ENCODE data around the gene PRR36.
"Not testable (repeated sequence)": the region's sequence is repeated elsewhere in the genome, so short reads cannot be mapped to it uniquely, and the experiment has no call there.

Gene PRR36

DNA sequence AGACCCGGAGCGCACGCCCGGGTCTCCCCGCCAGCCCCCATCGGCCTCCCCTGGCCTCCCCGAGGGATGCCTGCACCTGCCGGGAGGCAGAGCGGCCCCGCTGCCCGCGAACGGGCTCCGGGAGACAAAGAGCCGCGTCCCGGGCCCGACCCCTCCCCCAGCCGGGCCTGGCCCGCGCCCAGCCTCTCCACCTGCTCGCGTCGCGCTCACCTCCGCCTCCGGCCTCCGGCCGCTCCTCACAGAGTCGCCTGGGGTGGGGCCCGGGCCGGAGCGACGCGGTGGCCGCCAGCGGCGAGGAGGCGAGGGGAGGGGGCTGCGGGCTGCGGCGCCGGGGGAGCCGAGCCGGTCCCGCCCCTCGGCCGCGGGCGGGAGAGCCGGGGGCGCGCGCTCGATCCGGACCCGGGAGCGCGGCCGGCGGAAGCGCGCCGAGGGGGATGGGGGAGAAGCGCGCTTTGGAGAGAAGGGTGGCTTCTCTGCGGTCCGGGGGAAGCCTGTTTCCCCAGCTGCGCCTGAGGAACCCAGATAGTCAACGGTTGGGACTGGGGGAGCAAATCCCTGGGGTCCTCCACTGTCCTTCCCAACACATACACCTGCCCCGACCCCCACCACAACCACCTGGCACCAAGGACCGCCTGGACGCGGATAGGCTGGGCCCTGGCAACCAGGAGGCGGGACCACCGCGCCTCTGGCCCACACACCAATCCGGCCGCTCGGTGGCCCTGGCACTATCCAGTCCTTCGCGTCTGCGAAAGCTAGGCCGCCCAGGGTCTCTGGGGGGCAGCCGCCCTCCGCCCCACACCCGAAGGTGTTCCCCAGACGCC, at the start of gene PRR36:
PRR36 (minus strand) TSS at position 315 of the 821 bp plus-strand sequence. CDS start 701 bp downstream, outside the sequence.
- DNase-seq, result peak; percentile 88 to 92

- no peak for DNase-seq
Measured at GRCh38 chr19:7923295-7924191, 49.4 kb upstream of the PRR36 start.

DNA sequence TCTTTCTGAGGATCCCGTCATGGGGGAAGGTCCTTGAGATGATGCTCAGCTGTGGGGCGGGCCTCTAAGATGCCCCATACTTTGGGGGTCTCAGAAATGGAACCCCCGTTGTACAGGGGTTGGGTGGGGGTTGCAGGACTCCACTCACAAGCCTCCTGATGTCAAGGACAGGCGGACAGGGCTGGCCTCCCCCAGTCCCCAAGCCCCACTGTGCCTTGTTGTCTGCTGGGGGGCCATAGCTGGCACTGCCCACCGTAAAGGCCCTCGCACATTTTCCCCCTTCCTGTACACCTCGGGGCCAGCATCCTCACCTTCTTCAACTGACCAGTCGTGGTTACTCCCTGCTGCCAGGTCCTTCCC, 48.6 kb upstream of the PRR36 start:
- no peak for DNase-seq

DNA sequence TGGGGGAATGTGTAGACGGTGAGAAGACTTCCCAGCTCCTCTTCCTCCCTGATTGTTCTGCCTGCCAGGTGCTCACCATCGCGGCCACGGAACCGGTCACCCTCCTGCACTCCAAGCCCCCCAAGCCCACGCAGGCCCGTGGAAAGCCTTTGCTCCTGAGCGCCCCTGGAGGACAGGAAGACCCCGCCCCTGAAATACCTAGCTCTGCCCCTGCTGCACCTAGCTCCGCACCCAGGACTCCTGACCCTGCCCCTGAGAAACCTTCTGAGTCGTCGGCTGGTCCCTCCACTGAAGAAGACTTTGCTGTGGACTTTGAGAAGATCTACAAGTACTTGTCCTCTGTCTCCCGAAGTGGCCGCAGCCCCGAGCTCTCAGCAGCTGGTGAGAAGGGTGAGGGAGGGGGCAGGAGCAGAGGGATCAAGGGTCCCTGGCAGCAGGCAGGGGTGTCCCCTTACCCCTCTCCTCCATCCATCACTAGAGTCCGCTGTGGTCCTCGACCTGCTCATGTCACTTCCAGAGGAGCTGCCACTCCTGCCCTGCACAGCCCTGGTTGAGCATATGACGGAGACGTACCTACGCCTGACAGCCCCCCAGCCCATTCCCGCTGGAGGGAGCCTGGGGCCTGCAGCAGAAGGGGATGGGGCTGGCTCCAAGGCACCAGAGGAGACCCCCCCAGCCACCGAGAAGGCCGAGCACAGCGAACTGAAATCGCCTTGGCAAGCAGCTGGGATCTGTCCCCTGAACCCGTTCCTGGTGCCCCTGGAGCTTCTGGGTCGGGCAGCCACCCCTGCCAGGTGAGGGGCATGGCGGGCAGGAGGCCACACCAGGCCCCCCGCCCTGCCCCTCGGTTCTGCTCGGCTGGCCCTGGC, 48.0 kb upstream of the PRR36 start:
- DNase-seq, result no peak

DNA sequence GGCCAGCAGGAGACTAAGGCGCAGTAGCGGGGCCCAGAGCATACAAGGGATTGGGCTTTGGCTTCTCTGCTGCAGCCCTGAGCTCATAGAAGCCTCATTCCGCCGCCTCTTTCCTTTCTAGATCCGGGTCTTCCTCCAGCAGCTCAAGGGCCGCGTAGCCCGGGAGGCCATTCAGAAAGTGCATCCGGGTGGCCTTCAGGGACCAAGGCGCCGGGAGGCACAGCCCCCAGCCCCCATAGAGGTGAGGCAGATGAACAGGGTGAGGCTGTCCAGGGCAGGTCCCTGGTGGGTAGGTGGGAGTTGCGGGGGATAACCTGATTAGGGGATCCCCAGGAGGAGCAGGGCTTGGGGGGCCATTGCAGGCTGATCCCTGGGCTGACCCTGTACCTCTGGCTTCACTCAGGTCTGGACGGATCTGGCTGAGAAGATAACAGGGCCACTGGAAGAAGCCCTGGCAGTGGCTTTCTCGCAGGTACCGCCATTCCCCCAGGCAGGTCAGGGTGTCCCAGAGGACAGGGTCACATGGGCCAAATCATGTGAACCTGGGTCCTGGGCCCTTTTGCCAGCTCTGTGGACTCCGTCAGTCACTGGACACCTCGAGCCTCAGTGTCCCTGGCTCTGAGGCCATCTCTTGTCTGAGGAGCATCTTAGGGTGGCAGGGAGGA, 47.2 kb upstream of the PRR36 start:
- no peak for DNase-seq

- peak; percentile 82 to 94 for DNase-seq
Measured at GRCh38 chr19:7920519-7921301, 46.5 kb upstream of the PRR36 start.

- DNase-seq, result peak; percentile 86
Measured at GRCh38 chr19:7919610-7920518, 45.7 kb upstream of the PRR36 start, which contains the start of gene SNAPC2. SNAPC2 (plus strand) TSS chr19:7920338; CDS start chr19:7920367, 29 bp downstream.

DNA sequence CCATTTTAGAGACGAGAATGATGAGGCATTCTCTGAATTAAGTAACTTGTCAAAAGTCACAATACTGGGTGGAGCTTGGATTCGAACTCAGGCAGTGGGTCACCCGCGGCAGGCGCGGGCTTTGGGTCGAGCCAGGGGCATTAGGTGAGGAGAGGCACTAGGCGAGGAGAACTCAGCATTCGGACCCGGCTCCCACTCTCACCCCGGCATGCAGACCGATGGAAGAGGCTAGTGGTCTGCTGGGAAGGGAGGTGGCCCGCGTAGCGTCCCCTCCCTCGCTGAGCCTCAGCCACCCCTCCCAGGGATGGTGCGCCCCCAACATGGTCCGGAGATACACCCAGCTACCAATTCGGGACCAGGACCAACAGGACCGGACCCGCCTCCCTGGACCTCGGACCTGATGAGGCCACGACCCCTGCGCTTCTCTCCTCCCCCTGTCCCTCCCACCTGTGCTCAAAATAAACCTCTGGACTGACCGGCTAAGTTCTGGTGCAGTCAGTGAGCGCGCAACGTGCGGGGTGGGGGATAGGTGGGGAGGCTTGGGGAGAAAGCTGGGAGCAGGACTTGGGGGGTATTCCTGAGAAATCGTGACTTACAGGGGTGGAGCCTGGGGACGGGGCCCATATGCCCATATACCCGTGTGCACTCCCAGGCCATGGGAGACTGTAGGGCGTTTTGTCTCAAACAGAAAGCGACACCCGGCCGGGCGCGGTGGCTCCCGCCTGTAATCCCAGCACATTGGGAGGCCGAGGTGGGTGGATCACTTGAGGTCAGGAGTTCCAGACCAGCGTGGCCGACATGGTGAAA, 44.6 kb upstream of the PRR36 start:
- no peak for DNase-seq

DNA sequence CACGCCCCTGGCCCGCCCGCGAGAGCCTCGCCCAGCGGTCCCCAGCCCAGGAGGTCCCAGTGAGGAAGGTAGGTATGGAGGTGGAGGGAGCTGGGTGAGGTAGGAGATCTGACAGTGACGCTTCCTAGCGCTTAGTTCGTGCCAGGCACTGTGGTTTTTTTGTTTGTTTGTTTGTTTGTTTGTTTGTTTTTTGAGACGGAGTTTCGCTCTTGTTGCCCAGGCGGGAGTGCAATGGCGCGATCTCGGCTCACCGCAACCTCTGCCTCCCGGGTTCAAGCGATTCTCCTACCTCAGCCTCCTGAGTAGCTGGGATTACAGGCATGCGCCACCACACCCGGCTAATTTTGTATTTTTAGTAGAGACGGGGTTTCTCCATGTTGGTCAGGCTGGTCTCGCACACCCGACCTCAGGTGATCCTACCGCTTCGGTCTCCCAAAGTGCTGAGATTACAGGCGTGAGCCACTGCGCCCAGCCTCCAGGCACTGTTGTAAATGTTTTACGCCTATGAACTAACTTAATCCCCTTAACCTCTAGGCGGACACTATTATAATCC, 43.9 kb upstream of the PRR36 start:
- not testable (repeated sequence) for DNase-seq

DNA sequence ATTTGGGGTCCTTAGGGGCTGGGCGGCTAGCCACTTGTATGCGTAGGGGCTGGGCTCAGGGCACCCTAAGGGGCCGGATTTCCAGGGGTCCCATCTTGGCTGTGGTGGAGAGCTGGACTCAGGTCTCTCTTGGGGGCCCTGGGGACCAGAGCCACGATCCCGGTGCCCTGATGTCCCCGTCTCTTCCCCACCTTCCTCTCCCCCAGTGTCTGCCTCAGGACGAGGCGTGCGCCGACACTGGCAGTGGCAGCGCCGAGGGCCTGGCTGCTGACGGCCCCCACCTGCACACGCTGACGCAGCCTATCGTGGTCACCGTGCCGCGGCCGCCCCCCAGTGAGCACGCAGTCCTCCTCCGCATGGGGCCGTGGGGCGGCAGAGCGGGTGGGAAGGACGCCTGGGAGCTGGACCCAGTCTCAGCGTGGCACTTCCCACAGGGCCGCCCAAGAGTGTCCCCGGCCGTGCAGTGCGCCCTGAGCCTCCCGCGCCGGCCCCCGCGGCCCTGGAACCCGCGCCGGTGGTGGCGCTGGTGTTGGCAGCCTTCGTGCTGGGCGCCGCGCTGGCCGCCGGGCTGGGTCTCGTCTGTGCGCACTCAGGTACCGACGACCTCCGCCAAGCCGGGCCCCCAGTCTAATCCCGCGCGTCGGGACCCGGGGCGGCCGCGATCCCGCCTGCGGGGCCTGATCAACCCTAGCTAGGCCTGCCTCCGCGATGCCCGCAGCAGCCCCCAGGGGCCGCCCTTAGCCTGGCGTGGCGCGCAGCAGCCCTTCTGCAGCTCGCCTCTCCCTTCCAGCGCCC, 43.3 kb upstream of the PRR36 start:
- peak; percentile 25 to 51 for DNase-seq

DNA sequence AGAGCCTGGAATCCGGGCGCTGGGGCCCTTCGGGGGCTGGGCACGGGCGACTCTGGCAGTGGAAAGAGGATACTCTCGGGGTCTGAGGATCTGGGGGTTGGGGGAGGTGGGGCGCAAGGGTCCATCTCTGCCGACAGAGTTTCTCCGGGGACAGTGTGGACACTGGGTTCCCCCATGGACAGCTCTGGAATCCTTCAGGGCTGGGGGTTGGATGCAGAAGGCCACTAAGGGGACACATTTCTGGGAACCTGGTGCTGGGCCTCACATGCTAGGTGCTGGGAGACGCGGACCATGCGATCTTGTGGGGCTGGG, 42.7 kb upstream of the PRR36 start:
- no peak for DNase-seq

- DNase-seq, result peak; percentile 14 to 58
Measured at GRCh38 chr19:7916103-7916954, 42.1 kb upstream of the PRR36 start.

DNA sequence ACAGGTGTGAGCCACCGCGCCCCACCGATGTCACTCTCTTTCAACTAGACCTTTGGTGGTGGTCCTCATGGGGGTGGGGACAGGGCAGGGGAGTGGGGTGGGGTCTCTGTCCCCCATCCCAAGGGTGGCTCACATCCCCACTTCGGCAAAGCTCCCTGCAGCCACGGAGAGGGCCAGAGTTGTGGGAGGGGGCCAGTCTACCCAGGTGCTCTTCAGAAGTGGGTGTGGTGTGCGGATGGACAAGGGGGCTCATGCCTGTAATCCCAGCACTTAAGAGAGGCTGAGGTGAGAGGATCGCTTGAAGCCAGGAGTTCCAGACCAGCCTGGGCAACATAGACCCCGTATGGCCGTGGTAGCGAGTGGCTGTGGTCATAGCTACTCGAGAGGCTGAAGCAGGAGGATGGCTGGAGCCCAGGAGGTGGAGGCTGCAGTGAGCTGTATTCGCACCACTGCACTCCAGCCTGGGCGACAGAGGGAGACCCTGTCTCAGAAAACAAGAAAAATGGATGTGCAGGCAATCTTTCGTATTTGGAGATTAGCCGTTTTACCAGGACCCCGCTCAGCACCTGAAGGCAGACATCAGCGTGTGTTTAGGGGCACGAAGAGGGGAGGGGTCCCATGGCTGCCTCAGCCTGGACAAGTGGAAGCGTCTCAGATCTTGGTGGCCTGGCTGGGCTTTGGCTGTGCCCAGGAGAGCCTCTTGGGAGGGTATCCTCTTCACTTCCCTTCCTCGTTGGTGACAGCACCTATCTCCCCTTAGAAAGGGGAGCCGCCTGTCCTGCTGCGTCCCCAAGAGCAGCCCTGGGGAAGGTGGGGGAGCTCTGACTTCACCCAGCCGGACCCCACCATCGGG, 41.3 kb upstream of the PRR36 start:
- DNase-seq, result no peak

- no peak for DNase-seq
Measured at GRCh38 chr19:7914598-7915045, 40.4 kb upstream of the PRR36 start, which contains the start of gene TGFBR3L. TGFBR3L (plus strand) TSS chr19:7914830.

DNA sequence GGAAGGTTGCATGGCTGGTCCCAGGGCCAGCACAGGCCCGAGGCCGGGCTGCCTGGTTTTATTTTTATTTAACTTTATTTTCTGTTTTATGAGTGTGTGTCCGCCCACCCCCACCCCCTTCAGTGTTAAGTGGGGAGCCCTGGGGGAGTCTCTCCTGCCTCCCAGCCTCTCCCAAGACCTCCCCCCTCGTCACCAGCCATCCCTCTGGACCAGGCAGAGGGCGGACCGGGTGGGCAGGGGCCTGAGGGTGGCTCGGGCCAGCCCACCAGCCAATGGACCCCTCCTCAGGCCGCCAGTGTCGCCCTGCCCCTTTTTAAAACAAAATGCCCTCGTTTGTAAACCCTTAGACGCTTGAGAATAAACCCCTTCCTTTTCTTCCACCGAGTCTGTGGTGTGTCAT, 39.9 kb upstream of the PRR36 start:
- DNase-seq, result no peak

GRCh38 chr19:7913652-7914051, 39.5 kb upstream of the PRR36 start:
- no peak for DNase-seq
